ENCODE results near the gene TTC31.

DNA sequence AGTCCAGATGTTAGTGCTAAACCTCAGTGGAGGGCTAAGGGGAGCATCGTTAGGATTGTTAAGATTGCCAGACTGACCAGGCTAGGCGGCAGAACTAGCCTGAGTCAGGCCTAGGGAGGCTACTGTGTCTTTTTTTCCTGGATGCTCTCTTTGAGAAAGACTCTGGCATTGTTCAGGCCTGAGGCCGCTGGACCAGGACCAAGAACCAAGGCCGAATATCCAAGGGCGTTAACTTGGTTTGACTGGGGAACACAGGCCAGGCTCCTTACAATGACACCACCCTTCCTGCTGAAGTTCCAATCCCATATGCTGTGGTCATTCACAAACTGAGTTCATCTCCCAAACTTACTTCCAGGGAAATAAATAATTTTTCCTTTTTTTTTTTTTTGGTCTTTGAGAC, 57.4 kb downstream of the TTC31 start:
- no peak for TF ChIP-seq TCF7L2 (IDR thresholded peaks at IDR 0.05; ENCODE audit: low read depth, low read length)
- TF ChIP-seq, protein P1, sequence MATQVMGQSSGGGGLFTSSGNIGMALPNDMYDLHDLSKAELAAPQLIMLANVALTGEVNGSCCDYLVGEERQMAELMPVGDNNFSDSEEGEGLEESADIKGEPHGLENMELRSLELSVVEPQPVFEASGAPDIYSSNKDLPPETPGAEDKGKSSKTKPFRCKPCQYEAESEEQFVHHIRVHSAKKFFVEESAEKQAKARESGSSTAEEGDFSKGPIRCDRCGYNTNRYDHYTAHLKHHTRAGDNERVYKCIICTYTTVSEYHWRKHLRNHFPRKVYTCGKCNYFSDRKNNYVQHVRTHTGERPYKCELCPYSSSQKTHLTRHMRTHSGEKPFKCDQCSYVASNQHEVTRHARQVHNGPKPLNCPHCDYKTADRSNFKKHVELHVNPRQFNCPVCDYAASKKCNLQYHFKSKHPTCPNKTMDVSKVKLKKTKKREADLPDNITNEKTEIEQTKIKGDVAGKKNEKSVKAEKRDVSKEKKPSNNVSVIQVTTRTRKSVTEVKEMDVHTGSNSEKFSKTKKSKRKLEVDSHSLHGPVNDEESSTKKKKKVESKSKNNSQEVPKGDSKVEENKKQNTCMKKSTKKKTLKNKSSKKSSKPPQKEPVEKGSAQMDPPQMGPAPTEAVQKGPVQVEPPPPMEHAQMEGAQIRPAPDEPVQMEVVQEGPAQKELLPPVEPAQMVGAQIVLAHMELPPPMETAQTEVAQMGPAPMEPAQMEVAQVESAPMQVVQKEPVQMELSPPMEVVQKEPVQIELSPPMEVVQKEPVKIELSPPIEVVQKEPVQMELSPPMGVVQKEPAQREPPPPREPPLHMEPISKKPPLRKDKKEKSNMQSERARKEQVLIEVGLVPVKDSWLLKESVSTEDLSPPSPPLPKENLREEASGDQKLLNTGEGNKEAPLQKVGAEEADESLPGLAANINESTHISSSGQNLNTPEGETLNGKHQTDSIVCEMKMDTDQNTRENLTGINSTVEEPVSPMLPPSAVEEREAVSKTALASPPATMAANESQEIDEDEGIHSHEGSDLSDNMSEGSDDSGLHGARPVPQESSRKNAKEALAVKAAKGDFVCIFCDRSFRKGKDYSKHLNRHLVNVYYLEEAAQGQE (IDR thresholded peaks at IDR 0.05; ENCODE audit: insufficient read depth in 1 of 2, low read depth in 2 of 2, low read length in 1 of 2), result no peak
- TF ChIP-seq, protein P2, sequence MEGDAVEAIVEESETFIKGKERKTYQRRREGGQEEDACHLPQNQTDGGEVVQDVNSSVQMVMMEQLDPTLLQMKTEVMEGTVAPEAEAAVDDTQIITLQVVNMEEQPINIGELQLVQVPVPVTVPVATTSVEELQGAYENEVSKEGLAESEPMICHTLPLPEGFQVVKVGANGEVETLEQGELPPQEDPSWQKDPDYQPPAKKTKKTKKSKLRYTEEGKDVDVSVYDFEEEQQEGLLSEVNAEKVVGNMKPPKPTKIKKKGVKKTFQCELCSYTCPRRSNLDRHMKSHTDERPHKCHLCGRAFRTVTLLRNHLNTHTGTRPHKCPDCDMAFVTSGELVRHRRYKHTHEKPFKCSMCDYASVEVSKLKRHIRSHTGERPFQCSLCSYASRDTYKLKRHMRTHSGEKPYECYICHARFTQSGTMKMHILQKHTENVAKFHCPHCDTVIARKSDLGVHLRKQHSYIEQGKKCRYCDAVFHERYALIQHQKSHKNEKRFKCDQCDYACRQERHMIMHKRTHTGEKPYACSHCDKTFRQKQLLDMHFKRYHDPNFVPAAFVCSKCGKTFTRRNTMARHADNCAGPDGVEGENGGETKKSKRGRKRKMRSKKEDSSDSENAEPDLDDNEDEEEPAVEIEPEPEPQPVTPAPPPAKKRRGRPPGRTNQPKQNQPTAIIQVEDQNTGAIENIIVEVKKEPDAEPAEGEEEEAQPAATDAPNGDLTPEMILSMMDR (IDR thresholded peaks at IDR 0.05), result no peak

Data from Panc1 (cell line).